ENCODE data around the gene KCNK10.

DNA sequence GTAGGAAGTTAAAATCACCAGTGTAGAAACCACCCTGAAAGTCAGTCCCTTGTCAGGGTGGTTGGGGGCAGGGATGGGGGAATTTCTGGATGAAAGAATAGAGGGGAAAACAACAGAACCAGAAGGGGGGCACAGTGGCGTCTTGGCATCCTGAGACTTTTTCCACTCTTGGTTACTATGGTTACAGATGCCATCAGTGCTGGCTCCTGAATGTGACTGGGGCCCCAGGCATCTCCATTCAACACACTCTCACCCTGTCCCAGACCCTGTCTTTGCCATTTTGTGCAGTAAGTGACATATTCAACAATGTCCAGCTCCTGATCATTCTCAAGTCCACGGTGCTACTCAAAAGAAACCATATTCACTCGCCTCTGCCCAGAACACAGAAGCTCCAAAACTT lies 11.3 kb downstream of the KCNK10 start:
- TF ChIP-seq EZH2phosphoT487 (IDR thresholded peaks at IDR 0.05; ENCODE audit: insufficient read depth, low read depth): no peak
- no peak for TF ChIP-seq EZH2 (IDR thresholded peaks at IDR 0.05; ENCODE audit: insufficient read depth, poor library complexity, severe bottlenecking)

All from GM23248 (cell line).